ENCODE measurements around the gene MTCL1.

DNA sequence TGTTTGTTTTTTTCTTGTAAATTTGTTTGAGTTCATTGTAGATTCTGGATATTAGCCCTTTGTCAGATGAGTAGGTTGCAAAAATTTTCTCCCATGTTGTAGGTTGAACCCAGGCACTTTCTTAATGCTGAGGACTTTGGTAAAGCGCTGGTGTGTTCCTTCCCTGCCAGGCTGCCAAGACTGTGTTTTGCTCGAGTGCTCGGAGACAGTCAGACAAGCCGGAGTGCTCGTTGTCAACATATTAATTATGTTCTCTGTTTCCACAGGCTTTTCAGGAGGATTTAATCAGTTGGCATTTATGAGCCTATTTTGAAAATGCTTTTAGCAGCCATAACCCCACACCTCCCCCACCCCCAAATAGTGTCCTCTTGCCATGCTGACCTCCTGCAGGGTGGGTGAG is 6.4 kb downstream of the MTCL1 start:
- TF ChIP-seq, protein P1, sequence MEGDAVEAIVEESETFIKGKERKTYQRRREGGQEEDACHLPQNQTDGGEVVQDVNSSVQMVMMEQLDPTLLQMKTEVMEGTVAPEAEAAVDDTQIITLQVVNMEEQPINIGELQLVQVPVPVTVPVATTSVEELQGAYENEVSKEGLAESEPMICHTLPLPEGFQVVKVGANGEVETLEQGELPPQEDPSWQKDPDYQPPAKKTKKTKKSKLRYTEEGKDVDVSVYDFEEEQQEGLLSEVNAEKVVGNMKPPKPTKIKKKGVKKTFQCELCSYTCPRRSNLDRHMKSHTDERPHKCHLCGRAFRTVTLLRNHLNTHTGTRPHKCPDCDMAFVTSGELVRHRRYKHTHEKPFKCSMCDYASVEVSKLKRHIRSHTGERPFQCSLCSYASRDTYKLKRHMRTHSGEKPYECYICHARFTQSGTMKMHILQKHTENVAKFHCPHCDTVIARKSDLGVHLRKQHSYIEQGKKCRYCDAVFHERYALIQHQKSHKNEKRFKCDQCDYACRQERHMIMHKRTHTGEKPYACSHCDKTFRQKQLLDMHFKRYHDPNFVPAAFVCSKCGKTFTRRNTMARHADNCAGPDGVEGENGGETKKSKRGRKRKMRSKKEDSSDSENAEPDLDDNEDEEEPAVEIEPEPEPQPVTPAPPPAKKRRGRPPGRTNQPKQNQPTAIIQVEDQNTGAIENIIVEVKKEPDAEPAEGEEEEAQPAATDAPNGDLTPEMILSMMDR (IDR thresholded peaks at IDR 0.05) = no peak
- TF ChIP-seq POLR2A (IDR thresholded peaks at IDR 0.05) = no peak

Measured in right lobe of liver (tissue), 4 donors.